ENCODE data around the gene PGP.
A peak's percentile ranks its signal among the peaks of the same experiment; 100 is the strongest.
"Not testable (repeated sequence)": the region's sequence is repeated elsewhere in the genome, so short reads cannot be mapped to it uniquely, and the experiment has no call there.

PGP gene

GRCh38 chr16:2204416-2205103 lies 10.1 kb downstream of the PGP start:
- Histone ChIP-seq H3K79me2 (ENCODE audit: insufficient read depth, low read length) (peaks cover 31% of the 10 kb centered on the region), H3K9ac (ENCODE audit: low read depth, low read length) (peak overlapping the region; percentile 91), H3K9me3 (ENCODE audit: insufficient read depth, low read length, severe bottlenecking) (no peaks in the 10 kb centered on the region), H3K27me3 (ENCODE audit: insufficient read depth, low read length, poor library complexity) (no peaks in the 10 kb centered on the region), H3K4me3 (ENCODE audit: low read depth in 1 of 2, low read length in 2 of 2) (peak overlapping the region; percentile 80 to 89; a peak in 3 of 4 replicates), H3K27ac (ENCODE audit: low read length) (peak overlapping the region; percentile 99), H4K20me1 (ENCODE audit: insufficient read depth, low read length) (no peaks in the 10 kb centered on the region), H3K4me1 (ENCODE audit: insufficient read depth, low read length) (peaks cover 33% of the 10 kb centered on the region), H3K4me2 (ENCODE audit: insufficient read depth, low read length) (peak overlapping the region; percentile 96), H2AFZ (ENCODE audit: low read depth, low read length) (peak overlapping the region; percentile 99), H3K36me3 (ENCODE audit: insufficient read depth, low read length) (peaks cover 30% of the 10 kb centered on the region)
- DNase-seq (no peak), ATAC-seq (ENCODE audit: insufficient read depth, low read depth) (peak; percentile 8; the same call in 2 of the 3 replicates)
- no peak for TF ChIP-seq EZH2 (IDR thresholded peaks at IDR 0.05; ENCODE audit: borderline replicate concordance, low read depth, low read length, severe bottlenecking)
- TF ChIP-seq, protein P1, sequence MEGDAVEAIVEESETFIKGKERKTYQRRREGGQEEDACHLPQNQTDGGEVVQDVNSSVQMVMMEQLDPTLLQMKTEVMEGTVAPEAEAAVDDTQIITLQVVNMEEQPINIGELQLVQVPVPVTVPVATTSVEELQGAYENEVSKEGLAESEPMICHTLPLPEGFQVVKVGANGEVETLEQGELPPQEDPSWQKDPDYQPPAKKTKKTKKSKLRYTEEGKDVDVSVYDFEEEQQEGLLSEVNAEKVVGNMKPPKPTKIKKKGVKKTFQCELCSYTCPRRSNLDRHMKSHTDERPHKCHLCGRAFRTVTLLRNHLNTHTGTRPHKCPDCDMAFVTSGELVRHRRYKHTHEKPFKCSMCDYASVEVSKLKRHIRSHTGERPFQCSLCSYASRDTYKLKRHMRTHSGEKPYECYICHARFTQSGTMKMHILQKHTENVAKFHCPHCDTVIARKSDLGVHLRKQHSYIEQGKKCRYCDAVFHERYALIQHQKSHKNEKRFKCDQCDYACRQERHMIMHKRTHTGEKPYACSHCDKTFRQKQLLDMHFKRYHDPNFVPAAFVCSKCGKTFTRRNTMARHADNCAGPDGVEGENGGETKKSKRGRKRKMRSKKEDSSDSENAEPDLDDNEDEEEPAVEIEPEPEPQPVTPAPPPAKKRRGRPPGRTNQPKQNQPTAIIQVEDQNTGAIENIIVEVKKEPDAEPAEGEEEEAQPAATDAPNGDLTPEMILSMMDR (IDR thresholded peaks at IDR 0.05; ENCODE audit: borderline replicate concordance, extremely low read depth, low read length, poor library complexity, severe bottlenecking), result no peak

GRCh38 chr16:2203119-2203688 lies 11.4 kb downstream of the PGP start:
- H3K9ac ChIP-seq (ENCODE audit: low read depth, low read length); DNase-seq; H2AFZ ChIP-seq (ENCODE audit: low read depth, low read length); H3K9me3 ChIP-seq (ENCODE audit: insufficient read depth, low read length, severe bottlenecking); H3K4me3 ChIP-seq (ENCODE audit: low read depth in 1 of 2, low read length in 2 of 2); ATAC-seq (ENCODE audit: insufficient read depth, low read depth); H3K27ac ChIP-seq (ENCODE audit: low read length); H3K4me2 ChIP-seq (ENCODE audit: insufficient read depth, low read length); H3K27me3 ChIP-seq (ENCODE audit: insufficient read depth, low read length, poor library complexity); H4K20me1 ChIP-seq (ENCODE audit: insufficient read depth, low read length): not testable (repeated sequence)
- Histone ChIP-seq H3K79me2 (ENCODE audit: insufficient read depth, low read length) (peaks cover 29% of the 10 kb centered on the region), H3K4me1 (ENCODE audit: insufficient read depth, low read length) (peaks cover 32% of the 10 kb centered on the region), H3K36me3 (ENCODE audit: insufficient read depth, low read length) (peaks cover 17% of the 10 kb centered on the region)

DNA sequence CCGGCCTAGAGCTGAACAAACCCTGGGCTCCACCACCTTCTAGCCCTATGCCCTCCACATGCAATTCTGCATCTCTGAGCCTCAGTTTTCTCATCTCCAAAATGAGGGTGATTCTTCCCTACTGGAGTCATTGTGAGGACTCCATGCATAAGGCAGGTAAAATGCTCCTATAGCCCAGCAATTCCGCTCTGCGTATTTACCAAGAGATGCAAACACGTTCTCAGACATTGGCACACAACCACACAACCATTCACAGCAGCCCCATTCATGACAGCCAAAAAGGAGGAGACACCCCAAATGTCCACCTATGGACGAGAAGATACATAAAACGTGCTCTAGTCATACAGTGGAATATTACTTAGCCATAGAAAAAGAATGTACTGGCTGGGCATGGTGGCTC lies 14.3 kb downstream of the PGP start:
- Histone ChIP-seq H2AFZ (ENCODE audit: low read depth, low read length) (no peak overlapping the region), H3K27me3 (ENCODE audit: insufficient read depth, low read length, poor library complexity) (peaks cover 32% of the 10 kb centered on the region), H3K27ac (ENCODE audit: low read length) (no peak overlapping the region), H3K4me1 (ENCODE audit: insufficient read depth, low read length) (peaks cover 18% of the 10 kb centered on the region), H3K4me2 (ENCODE audit: insufficient read depth, low read length) (no peak overlapping the region), H3K79me2 (ENCODE audit: insufficient read depth, low read length) (0 out of 2 replicates have a peak, but pooled peaks cover 3% of the 10 kb centered on the region), H3K9me3 (ENCODE audit: insufficient read depth, low read length, severe bottlenecking) (no peaks in the 10 kb centered on the region), H3K36me3 (ENCODE audit: insufficient read depth, low read length) (no peaks in the 10 kb centered on the region), H3K9ac (ENCODE audit: low read depth, low read length) (no peak overlapping the region), H4K20me1 (ENCODE audit: insufficient read depth, low read length) (peaks cover 4% of the 10 kb centered on the region), H3K4me3 (ENCODE audit: low read depth in 1 of 2, low read length in 2 of 2) (no peak overlapping the region)
- no peak for ATAC-seq (ENCODE audit: insufficient read depth, low read depth)
- no peak for TF ChIP-seq EZH2 (IDR thresholded peaks at IDR 0.05; ENCODE audit: borderline replicate concordance, low read depth, low read length, severe bottlenecking)
- TF ChIP-seq, protein P1 (IDR thresholded peaks at IDR 0.05; ENCODE audit: borderline replicate concordance, extremely low read depth, low read length, poor library complexity, severe bottlenecking), result no peak
- DNase-seq, result no peak

DNA sequence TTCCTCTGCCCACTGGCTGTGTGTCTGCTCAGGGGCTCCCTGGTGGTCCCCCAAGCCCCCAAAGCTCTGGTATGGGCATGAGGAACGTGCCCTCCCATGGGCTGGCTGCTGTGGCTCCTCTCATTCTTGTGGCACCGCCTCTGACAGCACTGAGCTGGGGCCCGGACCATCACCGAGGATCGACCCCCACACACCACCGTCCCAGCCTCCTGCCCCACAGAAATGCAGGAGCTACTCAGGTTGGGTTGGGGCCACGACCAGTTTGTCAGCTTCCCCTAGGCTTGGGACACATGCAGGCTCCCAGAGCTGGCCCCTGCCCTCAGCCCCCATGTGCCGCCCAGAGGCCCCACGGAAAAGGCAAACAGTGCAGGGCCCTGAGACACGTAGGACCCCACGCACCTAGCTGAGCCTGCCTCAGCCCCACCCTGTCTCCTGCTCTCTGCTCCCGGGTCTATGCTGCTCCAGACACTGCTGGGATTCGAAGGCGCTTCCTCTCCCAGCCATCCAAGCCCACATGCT lies 15.0 kb downstream of the PGP start:
- TF ChIP-seq EZH2 (IDR thresholded peaks at IDR 0.05; ENCODE audit: borderline replicate concordance, low read depth, low read length, severe bottlenecking), result no peak
- TF ChIP-seq, protein P1 (IDR thresholded peaks at IDR 0.05; ENCODE audit: borderline replicate concordance, extremely low read depth, low read length, poor library complexity, severe bottlenecking), result no peak
- DNase-seq (no peak), ATAC-seq (ENCODE audit: insufficient read depth, low read depth) (no peak)
- Histone ChIP-seq H3K9ac (ENCODE audit: low read depth, low read length) (no peak overlapping the region), H3K36me3 (ENCODE audit: insufficient read depth, low read length) (no peaks in the 10 kb centered on the region), H3K4me3 (ENCODE audit: low read depth in 1 of 2, low read length in 2 of 2) (no peak overlapping the region), H3K27me3 (ENCODE audit: insufficient read depth, low read length, poor library complexity) (peaks cover 39% of the 10 kb centered on the region), H3K9me3 (ENCODE audit: insufficient read depth, low read length, severe bottlenecking) (no peaks in the 10 kb centered on the region), H3K4me1 (ENCODE audit: insufficient read depth, low read length) (peaks cover 18% of the 10 kb centered on the region), H3K27ac (ENCODE audit: low read length) (no peak overlapping the region), H3K4me2 (ENCODE audit: insufficient read depth, low read length) (no peak overlapping the region), H4K20me1 (ENCODE audit: insufficient read depth, low read length) (peaks cover 10% of the 10 kb centered on the region), H3K79me2 (ENCODE audit: insufficient read depth, low read length) (0 out of 2 replicates have a peak, but pooled peaks cover 2% of the 10 kb centered on the region), H2AFZ (ENCODE audit: low read depth, low read length) (no peak overlapping the region)

All from DND-41 (cell line).